Measurements from ENCODE around the gene ZBTB47.

DNA sequence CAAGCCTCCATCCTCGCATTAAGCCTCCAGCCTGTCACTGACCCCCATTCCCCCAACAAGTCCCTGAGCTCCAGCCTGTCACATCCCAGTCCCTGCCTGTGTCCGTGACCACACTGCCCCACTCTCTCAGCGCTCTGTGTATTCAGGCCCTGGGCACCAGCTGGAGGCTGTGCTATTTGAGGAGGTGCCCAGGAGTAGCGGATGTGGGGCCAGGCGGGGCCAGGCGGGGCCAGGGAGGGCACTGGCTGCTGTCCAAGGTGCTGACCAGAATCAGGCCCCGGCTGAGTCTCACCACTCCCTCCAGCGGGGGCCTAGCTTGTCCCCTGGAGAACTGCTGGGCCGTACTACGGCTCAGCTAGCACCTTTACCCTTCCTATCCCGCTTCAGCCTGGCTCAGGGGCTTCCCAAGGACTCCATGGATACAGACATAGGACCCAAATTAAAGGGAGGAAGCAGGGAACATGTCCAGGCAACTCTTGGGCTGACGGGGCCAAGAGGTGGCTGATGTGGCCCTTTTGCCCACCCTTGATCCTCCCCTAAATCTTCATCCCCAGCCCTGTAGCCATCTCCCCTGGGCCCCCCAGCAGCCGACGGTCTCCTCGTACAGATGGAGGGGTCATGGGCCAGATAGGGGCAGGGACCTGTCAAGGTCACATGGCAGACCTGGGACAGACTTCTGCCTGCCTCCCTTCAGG, 48.0 kb downstream of the ZBTB47 start:
- no peak for TF ChIP-seq CTCF (IDR thresholded peaks at IDR 0.05)
- no peak for TF ChIP-seq EZH2phosphoT487 (IDR thresholded peaks at IDR 0.05)

All from neural progenitor cell (in vitro differentiated cells).